Stimulated activated naive B cell treated with anti-CD40 and anti-IgM and Interleukin-4, amounts not matched to agents 10 μg/mL and 1 μg/mL and 100 μg/mL, for 72 hours (primary cell): ENCODE data around the gene ENKUR.

Experiments
- ATAC-seq, 2 donors: fragments of 150-1000 bp; cut with Tn5 transposase; replicated peaks; 2 replicates each; pipeline ENCODE4 v1.10.0; 2021; ENCODE audit warnings: moderate library complexity in 1 of 2
- DNase-seq: peaks from one replicate; pipeline ENCODE4 v3.0.0; 2021
- H3K27ac Mint-ChIP-seq: one replicate; pipeline ENCODE4 v1.8.0; 2022; ENCODE audit warnings: mild to moderate bottlenecking, mixed read lengths
- H3K27me3 Mint-ChIP-seq, 2 donors: one replicate each; pipeline ENCODE4 v1.8.0; 2022; ENCODE audit warnings: mixed read lengths in 2 of 2
- H3K36me3 Mint-ChIP-seq, 2 donors: one replicate each; pipeline ENCODE4 v1.8.0; 2022; ENCODE audit warnings: mixed read lengths in 2 of 2, mild to moderate bottlenecking in 1 of 2
- H3K4me1 Mint-ChIP-seq, 2 donors: one replicate each; pipeline ENCODE4 v1.8.0; 2022; ENCODE audit warnings: mixed read lengths in 2 of 2, mild to moderate bottlenecking in 1 of 2
- H3K4me3 Mint-ChIP-seq, 2 donors: one replicate each; pipeline ENCODE4 v1.8.0; 2022; ENCODE audit warnings: mild to moderate bottlenecking in 2 of 2, mixed read lengths in 2 of 2, moderate library complexity in 1 of 2
- H3K9me3 Mint-ChIP-seq, 2 donors: one replicate each; pipeline ENCODE4 v1.8.0; 2022; ENCODE audit warnings: mixed read lengths in 2 of 2, mild to moderate bottlenecking in 1 of 2

ENKUR gene

DNA sequence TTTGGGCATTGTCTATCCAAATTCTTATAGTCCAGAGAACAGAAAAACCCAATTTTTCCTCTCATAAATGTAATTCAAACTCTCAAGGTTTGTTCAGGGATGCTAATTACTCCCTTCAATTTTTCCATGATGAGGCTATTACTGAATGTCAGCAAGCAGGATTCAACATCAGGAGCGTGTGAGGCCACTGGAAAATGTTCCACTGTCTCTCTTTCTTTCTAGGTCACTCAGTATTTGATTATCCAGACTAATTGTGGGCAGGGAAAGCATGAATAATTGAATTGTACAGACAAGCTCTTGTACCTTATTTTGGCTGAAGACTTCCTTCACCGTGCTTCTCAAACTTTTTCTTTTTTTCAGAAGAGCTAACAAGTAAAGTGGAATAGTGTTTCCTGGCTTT is 31.1 kb upstream of the ENKUR start:
- H3K4me3 Mint-ChIP-seq, result no peak overlapping the region
- H3K27me3 Mint-ChIP-seq, result peaks cover 20 to 28% of the 10 kb centered on the region in 2 donors
- H3K4me1 Mint-ChIP-seq, result no peaks in the 10 kb centered on the region
- no peak for ATAC-seq
- H3K27ac Mint-ChIP-seq, result no peak overlapping the region
- peaks cover 0 to 5% of the 10 kb centered on the region in 2 donors for H3K9me3 Mint-ChIP-seq
- DNase-seq, result no peak
- H3K36me3 Mint-ChIP-seq, result no peaks in the 10 kb centered on the region

DNA sequence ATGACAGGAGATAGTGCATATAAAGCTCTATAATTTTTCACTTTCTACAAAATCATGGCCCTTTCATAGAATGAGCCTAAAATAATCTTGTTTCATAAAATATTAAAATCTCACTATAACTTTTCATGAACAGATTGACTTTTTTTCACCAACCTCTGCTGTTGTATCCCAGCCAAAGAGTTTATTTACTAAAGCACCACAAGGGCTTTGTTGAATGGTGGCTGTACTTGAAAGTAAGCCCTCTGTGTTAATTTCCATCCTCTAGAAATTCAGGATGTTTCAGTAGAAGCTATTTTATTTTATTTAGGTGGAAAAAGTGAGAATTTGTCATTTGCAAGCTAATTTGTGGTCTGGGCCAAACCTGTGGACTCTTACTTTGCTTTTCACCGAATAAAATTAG is 30.7 kb upstream of the ENKUR start:
- no peak overlapping the region for H3K4me3 Mint-ChIP-seq
- H3K27me3 Mint-ChIP-seq, result peaks cover 20 to 28% of the 10 kb centered on the region in 2 donors
- ATAC-seq (no peak), DNase-seq (no peak)
- H3K4me1 Mint-ChIP-seq, result no peaks in the 10 kb centered on the region
- no peak overlapping the region for H3K27ac Mint-ChIP-seq
- no peaks in the 10 kb centered on the region for H3K36me3 Mint-ChIP-seq
- H3K9me3 Mint-ChIP-seq, result peaks cover 0 to 5% of the 10 kb centered on the region in 2 donors

DNA sequence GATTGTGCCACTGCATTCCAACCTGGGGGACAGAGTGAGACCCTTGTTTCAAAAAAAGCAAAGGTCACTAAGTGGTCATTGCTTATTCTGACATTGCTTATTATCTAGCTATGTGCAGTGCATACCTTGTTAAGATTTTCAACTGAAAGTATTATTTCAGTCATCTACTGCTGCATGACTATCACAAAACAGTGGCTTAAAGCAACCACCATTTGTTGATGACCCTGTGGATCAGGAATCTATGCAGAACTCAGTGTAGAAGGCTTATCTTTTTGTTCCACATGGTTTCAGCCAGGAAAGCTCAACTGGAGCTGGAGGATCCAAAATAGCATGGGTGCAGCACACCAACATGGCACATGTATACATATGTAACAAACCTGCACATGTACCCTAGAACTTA is 23.6 kb upstream of the ENKUR start:
- Mint-ChIP-seq H3K27ac (no peak overlapping the region), H3K4me3 (no peak overlapping the region), H3K36me3 (no peaks in the 10 kb centered on the region), H3K4me1 (peaks cover 2 to 8% of the 10 kb centered on the region in 2 donors), H3K27me3 (peaks cover 8 to 15% of the 10 kb centered on the region in 2 donors), H3K9me3 (no peaks in the 10 kb centered on the region)
- ATAC-seq (no peak), DNase-seq (no peak)

DNA sequence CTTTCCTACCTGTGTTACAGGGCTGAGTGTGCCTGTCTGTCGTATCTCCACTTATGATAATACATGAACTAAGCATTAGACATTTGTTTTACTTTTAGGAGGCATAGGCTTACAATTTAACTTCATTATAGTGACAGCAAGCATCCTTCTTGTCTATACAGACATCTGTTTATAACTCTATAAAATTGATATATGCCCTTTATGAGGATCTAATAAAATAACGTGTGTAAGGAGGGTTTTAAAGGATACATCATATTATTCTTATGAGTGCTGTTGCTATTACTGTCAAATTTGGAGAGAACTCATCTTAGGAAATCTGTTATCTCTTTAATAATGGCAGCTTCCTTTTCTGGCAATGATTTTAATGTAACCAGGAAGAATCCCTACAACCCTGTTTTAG is 22.4 kb upstream of the ENKUR start:
- peaks cover 7 to 13% of the 10 kb centered on the region in 2 donors for H3K27me3 Mint-ChIP-seq
- ATAC-seq (no peak), DNase-seq (no peak)
- H3K9me3 Mint-ChIP-seq, result no peaks in the 10 kb centered on the region
- no peak overlapping the region for H3K4me3 Mint-ChIP-seq
- H3K4me1 Mint-ChIP-seq, result peaks cover 2 to 8% of the 10 kb centered on the region in 2 donors
- H3K27ac Mint-ChIP-seq, result no peak overlapping the region
- no peaks in the 10 kb centered on the region for H3K36me3 Mint-ChIP-seq

DNA sequence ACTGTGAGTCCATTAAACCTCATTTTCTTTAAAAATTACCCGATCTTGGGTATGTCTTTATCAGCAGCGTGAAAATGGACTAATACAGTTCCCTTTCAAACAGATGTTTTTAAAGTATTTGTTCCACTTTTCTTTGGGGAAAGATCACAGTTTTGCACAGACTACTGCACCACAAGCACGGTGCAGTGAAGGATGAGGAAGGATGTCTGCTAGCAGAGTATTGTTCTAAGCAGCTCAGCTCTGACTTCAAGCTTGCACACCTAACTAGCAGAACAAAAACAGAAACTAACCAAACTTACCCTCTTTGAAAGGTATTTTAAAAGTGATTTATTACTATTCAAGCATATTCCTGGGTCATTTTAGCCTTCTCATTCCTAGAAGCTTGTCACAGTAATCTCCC is 20.4 kb upstream of the ENKUR start:
- ATAC-seq (peak; percentile 39 to 52), DNase-seq (no peak)
- Mint-ChIP-seq H3K27me3 (peaks cover 7 to 13% of the 10 kb centered on the region in 2 donors), H3K4me3 (no peak overlapping the region), H3K27ac (no peak overlapping the region), H3K9me3 (no peaks in the 10 kb centered on the region), H3K36me3 (no peaks in the 10 kb centered on the region), H3K4me1 (peaks cover 2 to 8% of the 10 kb centered on the region in 2 donors)

DNA sequence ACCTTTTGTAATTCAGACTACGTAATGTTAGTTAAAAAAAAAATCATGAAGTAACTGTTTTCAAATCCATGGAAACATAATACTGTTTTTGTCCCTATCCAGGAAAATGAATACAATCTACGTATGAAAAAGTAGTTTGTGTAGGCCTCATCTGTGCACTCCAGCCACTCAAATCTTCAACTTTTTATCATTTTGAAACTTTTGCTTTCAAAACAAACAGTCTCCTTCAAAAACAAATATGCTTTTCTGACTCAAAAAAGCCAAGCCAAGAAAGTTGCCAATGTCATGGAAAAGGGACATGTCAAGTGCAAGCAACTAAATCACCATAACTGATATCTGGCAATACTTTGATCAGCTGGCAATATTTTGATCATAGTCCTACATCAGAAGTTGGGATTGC is 13.6 kb upstream of the ENKUR start:
- H3K4me1 Mint-ChIP-seq, result no peaks in the 10 kb centered on the region
- H3K9me3 Mint-ChIP-seq, result peaks cover 3 to 4% of the 10 kb centered on the region in 2 donors
- DNase-seq (no peak), ATAC-seq (no peak)
- peaks cover 3 to 4% of the 10 kb centered on the region in 2 donors for H3K36me3 Mint-ChIP-seq
- no peak overlapping the region for H3K4me3 Mint-ChIP-seq
- no peak overlapping the region for H3K27ac Mint-ChIP-seq
- no peaks in the 10 kb centered on the region for H3K27me3 Mint-ChIP-seq

DNA sequence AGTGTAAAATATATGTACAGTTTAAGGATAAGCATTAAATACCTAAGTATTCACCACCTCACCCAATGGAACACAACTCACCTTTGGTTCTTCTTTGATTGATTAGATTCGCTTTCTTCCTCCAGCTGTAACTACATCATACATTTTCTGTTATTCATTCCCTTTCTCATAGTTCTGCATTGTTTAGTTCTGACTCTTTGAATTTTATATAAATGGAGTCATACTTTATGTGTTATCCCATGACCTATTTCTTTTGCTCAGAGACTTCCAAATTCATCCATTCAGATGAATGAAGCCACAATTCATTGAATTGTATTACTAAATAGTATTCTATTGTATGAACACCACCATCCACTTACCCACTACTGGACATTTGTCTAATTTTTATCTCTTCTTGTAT is 12.8 kb upstream of the ENKUR start:
- H3K9me3 Mint-ChIP-seq, result peaks cover 3 to 4% of the 10 kb centered on the region in 2 donors
- peaks cover 7 to 8% of the 10 kb centered on the region in 2 donors for H3K36me3 Mint-ChIP-seq
- no peak overlapping the region for H3K27ac Mint-ChIP-seq
- H3K4me3 Mint-ChIP-seq, result no peak overlapping the region
- ATAC-seq (no peak), DNase-seq (no peak)
- peaks cover 0 to 1% of the 10 kb centered on the region in 2 donors for H3K4me1 Mint-ChIP-seq
- H3K27me3 Mint-ChIP-seq, result no peaks in the 10 kb centered on the region

DNA sequence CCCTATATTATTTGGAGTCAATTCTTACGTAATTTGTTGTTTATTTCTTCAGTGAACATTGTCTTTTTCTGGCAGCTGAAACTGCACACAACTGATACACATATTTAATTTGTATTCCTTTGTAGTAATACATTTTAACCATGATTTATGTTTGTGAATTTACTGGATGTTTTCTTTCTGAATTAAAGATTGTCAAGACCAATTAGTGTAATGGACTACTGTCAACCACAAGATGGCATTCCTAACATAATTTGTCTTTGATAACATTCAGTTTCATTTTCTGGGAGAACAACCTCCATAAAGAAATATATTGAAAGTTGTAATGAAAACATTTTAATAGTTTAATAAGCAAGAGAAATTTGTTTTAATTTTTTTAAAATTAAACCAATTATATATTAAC is 10.5 kb upstream of the ENKUR start:
- no peaks in the 10 kb centered on the region for H3K27me3 Mint-ChIP-seq
- H3K9me3 Mint-ChIP-seq, result peaks cover 3 to 4% of the 10 kb centered on the region in 2 donors
- peaks cover 14 to 15% of the 10 kb centered on the region in 2 donors for H3K36me3 Mint-ChIP-seq
- H3K4me1 Mint-ChIP-seq, result peaks cover 0 to 5% of the 10 kb centered on the region in 2 donors
- DNase-seq (no peak), ATAC-seq (no peak)
- no peak overlapping the region for H3K27ac Mint-ChIP-seq
- no peak overlapping the region for H3K4me3 Mint-ChIP-seq

DNA sequence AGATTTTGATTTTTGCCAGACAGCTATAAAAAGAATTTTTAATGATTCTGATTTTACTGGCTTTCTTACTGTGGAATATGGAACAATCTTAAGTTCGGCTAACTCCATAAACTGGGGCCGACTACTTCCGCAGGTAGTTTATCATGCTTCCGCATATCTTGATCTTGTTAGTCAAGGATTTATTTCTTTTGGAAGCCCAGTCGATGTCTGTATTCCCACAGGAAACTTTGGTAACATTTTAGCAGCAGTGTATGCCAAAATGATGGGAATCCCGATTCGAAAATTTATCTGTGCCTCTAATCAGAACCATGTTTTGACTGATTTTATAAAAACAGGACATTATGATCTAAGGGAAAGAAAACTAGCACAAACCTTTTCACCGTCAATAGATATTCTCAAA is 8.6 kb upstream of the ENKUR start:
- Mint-ChIP-seq H3K4me3 (no peak overlapping the region), H3K36me3 (peaks cover 10 to 11% of the 10 kb centered on the region in 2 donors), H3K27ac (no peak overlapping the region), H3K27me3 (no peaks in the 10 kb centered on the region), H3K9me3 (no peaks in the 10 kb centered on the region), H3K4me1 (peaks cover 0 to 7% of the 10 kb centered on the region in 2 donors)
- no peak for DNase-seq
- ATAC-seq, result no peak

DNA sequence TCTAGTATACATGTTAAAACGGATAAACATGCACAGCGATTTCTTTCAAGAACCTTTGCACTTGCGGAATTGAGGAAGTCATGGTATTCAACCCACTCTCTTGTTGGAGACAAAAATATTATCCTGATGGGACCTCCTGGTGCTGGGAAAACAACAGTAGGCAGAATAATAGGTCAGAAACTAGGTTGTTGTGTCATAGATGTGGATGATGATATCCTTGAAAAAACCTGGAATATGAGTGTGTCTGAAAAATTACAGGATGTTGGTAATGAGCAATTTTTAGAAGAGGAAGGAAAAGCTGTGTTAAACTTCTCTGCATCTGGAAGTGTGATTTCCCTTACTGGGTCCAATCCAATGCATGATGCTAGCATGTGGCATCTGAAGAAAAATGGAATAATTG is 7.3 kb upstream of the ENKUR start:
- Mint-ChIP-seq H3K27ac (no peak overlapping the region), H3K36me3 (peaks cover 10 to 11% of the 10 kb centered on the region in 2 donors), H3K9me3 (no peaks in the 10 kb centered on the region), H3K4me3 (no peak overlapping the region), H3K27me3 (no peaks in the 10 kb centered on the region), H3K4me1 (peaks cover 0 to 9% of the 10 kb centered on the region in 2 donors)
- DNase-seq (no peak), ATAC-seq (no peak)

DNA sequence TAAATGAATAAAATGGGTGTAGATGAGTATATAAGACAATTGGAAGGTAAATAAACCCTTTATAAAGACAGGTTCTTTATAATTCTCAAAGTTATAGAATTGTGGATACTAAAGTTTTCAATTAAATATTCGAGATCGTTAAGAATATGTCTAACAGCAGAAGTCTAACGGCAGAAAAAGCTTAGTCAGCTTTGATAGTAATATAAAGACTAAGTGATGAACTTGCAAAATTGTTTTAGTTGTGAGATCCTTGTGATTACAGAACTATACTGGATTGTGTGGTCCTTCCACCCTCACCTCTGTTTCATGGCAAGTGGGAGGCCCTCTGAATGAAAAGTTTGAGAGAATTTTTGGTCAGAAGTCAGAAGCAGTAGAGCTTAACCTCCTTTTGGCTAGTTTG is 2.7 kb upstream of the ENKUR start:
- Mint-ChIP-seq H3K4me3 (no peak overlapping the region), H3K9me3 (no peaks in the 10 kb centered on the region), H3K36me3 (peaks cover 6 to 11% of the 10 kb centered on the region in 2 donors), H3K27me3 (no peaks in the 10 kb centered on the region), H3K4me1 (peaks cover 15 to 20% of the 10 kb centered on the region in 2 donors), H3K27ac (no peak overlapping the region)
- ATAC-seq (no peak), DNase-seq (no peak)

DNA sequence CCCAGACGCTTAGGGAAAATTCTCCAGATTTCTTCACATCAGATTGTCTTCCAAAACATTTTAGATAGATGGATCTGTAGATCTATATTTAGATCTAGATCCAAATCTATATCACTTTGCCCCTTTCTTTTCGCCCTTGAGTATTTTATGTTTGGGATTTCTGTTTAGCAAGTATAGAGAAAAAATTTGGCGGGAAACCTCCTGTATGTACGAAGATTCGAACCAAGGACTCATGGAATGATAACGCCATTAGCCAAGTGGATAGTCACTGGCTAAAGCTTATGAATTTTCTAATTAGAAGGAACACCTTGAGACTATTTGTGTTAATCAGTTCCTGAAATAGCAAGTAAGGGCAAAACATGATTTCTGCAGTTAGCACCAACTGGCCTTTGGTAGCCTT is 1.7 kb upstream of the ENKUR start:
- ATAC-seq (no peak), DNase-seq (no peak)
- Mint-ChIP-seq H3K4me1 (peaks cover 11 to 20% of the 10 kb centered on the region in 2 donors), H3K9me3 (peaks cover 0 to 3% of the 10 kb centered on the region in 2 donors), H3K4me3 (peak overlapping the region; percentile 83 to 85), H3K36me3 (peaks cover 0 to 4% of the 10 kb centered on the region in 2 donors), H3K27me3 (no peaks in the 10 kb centered on the region), H3K27ac (peak overlapping the region; percentile 91)

DNA sequence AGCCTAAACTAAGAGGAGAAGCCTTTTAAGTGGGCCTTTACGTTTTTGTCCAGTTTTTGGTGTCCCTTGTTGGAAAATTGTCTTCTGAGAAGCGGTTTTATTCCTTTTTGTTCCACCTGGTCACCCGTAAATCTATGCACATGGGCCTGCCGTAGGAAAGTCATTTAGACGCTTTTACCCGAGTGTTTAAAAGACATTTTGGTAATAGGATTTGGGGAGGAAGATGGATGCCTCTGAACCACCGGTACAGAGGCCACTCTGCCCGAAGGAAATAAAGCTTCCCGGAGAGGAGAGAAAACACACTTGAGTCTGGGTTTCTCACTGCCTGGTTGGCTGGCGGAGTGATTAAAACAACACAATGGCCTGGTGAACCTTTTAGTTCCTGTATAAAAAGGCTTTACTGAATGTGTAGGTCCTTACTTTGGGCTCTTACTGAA is 1.2 kb upstream of the ENKUR start:
- Mint-ChIP-seq H3K36me3 (peaks cover 0 to 4% of the 10 kb centered on the region in 2 donors), H3K9me3 (peaks cover 0 to 3% of the 10 kb centered on the region in 2 donors), H3K27ac (peak overlapping the region; percentile 91), H3K4me3 (peak overlapping the region; percentile 83 to 85), H3K4me1 (peaks cover 11 to 20% of the 10 kb centered on the region in 2 donors), H3K27me3 (no peaks in the 10 kb centered on the region)
- ATAC-seq, result peak; percentile 1 to 6
- no peak for DNase-seq

DNA sequence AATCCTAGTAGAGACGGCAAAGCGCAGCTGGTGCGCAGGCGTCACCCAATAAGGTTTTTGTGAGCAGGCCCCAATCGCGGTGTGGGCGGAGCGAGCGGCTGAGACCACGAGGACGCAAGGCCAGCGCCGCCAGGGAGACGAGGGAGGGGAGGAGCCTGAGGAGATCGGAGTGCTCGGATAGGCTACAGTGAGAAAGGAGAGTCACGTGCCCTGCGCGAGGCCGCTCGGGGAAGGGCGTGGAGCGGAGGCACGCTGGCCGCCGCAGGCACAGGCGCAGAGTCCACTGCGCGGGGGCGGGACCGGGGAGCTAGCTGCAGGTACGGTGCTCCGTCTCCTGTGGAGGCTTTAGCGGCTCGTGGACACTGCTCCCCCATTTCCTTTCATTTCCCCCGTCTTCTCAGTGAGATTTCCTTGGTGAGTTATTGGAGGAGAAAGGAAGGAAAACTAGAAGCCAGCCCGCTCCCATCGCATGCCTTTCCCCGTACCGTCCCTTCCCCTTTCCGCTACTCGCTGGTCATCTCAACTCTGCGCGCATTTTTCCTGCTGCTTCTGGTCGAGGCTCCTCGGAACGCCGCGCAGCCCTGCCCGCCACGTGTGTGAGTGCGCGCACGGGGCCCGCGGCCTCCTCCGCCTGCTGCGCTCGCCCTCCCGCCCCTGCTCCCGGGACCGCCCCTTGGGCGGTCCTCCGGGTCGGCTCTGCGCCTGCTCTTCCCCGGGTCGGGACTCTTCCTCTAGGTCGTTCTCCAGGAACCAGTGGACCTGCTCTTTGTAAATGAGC is 607 bp upstream of the ENKUR start, which contains the start of gene THNSL1:
Gene THNSL1 (plus strand): TSS at position 237 of the 778 bp plus-strand sequence. CDS start 6,612 bp downstream, outside the sequence.
- Mint-ChIP-seq H3K27ac (peak within 1 kb of the TSS; percentile 91), H3K36me3 (peaks cover 0 to 4% of the 10 kb centered on the region in 2 donors), H3K4me1 (peaks cover 11 to 20% of the 10 kb centered on the region in 2 donors), H3K4me3 (peak within 1 kb of the TSS; percentile 83 to 85), H3K27me3 (no peaks in the 10 kb centered on the region), H3K9me3 (peaks cover 0 to 3% of the 10 kb centered on the region in 2 donors)
- peak; percentile 96 to 97 for ATAC-seq
- DNase-seq, result peak; percentile 98

DNA sequence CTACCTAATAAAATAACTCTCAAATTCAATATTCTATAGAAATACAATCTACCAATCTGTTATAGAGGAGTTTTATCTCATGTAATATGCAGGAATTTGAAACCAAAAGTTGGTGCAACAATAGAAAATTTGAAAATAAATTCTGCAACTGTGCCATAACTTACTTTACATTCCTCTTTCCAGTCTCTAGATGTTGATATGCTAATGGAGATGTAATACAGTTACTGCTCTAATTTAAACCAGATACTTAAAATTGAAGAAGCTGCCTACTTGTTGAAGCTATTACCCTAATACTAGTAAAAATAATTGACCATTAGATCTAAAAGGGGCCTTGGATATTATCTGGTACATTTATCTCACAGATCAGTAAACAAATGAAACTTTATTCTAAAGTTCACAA is 1.4 kb downstream of the ENKUR start:
- no peak for ATAC-seq
- Mint-ChIP-seq H3K4me1 (peaks cover 10 to 20% of the 10 kb centered on the region in 2 donors), H3K36me3 (peaks cover 0 to 4% of the 10 kb centered on the region in 2 donors), H3K9me3 (peaks cover 0 to 3% of the 10 kb centered on the region in 2 donors), H3K27me3 (no peaks in the 10 kb centered on the region), H3K4me3 (no peak overlapping the region), H3K27ac (no peak overlapping the region)
- no peak for DNase-seq
